Neural cell (in vitro differentiated cells): Measurements from ENCODE around the gene UBL3. TPM values are rescaled to one million over a fixed set of nuclear protein-coding genes. Genes with fewer than 3 reads are reported as not detected.

Experiments
- H2AFZ ChIP-seq: fragments of 200-600, 300-800 bp; sonication (generic), shearing (Covaris generic); 2 replicates; pipeline ENCODE4 v1.6.0; 2014; ENCODE audit warnings: low read depth, mild to moderate bottlenecking, antibody characterized with exemption, low read length, moderate library complexity
- H3F3A ChIP-seq: fragments of 200-600 bp; shearing (Covaris generic); 2 replicates; pipeline ENCODE4 v1.6.1; 2016; ENCODE audit warnings: mild to moderate bottlenecking, moderate library complexity, mixed read lengths, antibody characterized with exemption, low read length; ENCODE audit not compliant: insufficient read depth, poor library complexity, severe bottlenecking
- H3K27ac ChIP-seq: fragments of 200-600, 300-800 bp; sonication (generic), shearing (Covaris generic); 2 replicates; pipeline ENCODE4 v1.5.1; 2014; ENCODE audit warnings: mild to moderate bottlenecking, low read length, moderate library complexity
- H3K27me3 ChIP-seq: fragments of 300-800, 200-600 bp; sonication (generic), shearing (Covaris generic); 2 replicates; pipeline ENCODE4 v1.6.0; 2014; ENCODE audit warnings: mild to moderate bottlenecking, low read depth, low read length, moderate library complexity; ENCODE audit not compliant: insufficient read depth
- H3K36me3 ChIP-seq: fragments of 300-800, 200-600 bp; sonication (generic), shearing (Covaris generic); 2 replicates; pipeline ENCODE4 v1.5.1; 2014; ENCODE audit warnings: mild to moderate bottlenecking, antibody characterized with exemption, low read length, moderate library complexity; ENCODE audit not compliant: insufficient read depth
- H3K4me2 ChIP-seq: fragments of 300-800, 200-600 bp; sonication (generic), shearing (Covaris generic); 2 replicates; pipeline ENCODE4 v1.6.0; 2014; ENCODE audit warnings: mild to moderate bottlenecking, low read length
- H3K4me3 ChIP-seq: fragments of 300-800, 200-600 bp; sonication (generic), shearing (Covaris generic); 2 replicates; pipeline ENCODE4 v1.5.1; 2014; ENCODE audit warnings: mild to moderate bottlenecking, low read length, moderate library complexity
- H3K79me2 ChIP-seq: fragments of 200-600 bp; shearing (Covaris generic); replicated peaks from 2 replicates; pipeline ENCODE4 v1.6.0; 2014; ENCODE audit warnings: mild to moderate bottlenecking, low read length, moderate library complexity; ENCODE audit not compliant: insufficient read depth
- H3K9ac ChIP-seq: fragments of 300-800, 200-600 bp; sonication (generic), shearing (Covaris generic); 2 replicates; pipeline ENCODE4 v1.6.1; 2016; ENCODE audit warnings: mild to moderate bottlenecking, low read length, mixed read lengths
- H3K9me2 ChIP-seq: fragments of 200-600 bp; shearing (Covaris generic); 2 replicates; pipeline ENCODE4 v1.6.1; 2016; ENCODE audit warnings: mild to moderate bottlenecking, low read length, mixed read lengths; ENCODE audit not compliant: insufficient read depth
- H3K9me3 ChIP-seq: fragments of 200-600, 300-800 bp; sonication (generic), shearing (Covaris generic); 2 replicates; pipeline ENCODE4 v1.6.1; 2016; ENCODE audit warnings: mild to moderate bottlenecking, mixed run types, low read length, moderate library complexity, mixed read lengths
- H4K20me1 ChIP-seq: fragments of 200-600 bp; shearing (Covaris generic); 2 replicates; pipeline ENCODE4 v1.6.1; 2016; ENCODE audit warnings: mild to moderate bottlenecking, mixed run types; ENCODE audit not compliant: insufficient read depth
- CTCF ChIP-seq: fragments of 450-650 bp; IDR thresholded peaks from 2 replicates; pipeline ENCODE4 v1.5.1; 2014; ENCODE audit warnings: antibody characterized with exemption, mild to moderate bottlenecking, moderate library complexity; ENCODE audit not compliant: poor library complexity, severe bottlenecking
- EP300 ChIP-seq: fragments of 450-650 bp; conservative IDR thresholded peaks from 2 replicates; pipeline ENCODE4 v1.6.1; 2014; ENCODE audit warnings: antibody characterized with exemption, mild to moderate bottlenecking, moderate library complexity; ENCODE audit not compliant: poor library complexity, severe bottlenecking
- EZH2 ChIP-seq: fragments of 200-600, 300-800 bp; shearing (Covaris generic), sonication (generic); IDR thresholded peaks from 2 replicates; pipeline ENCODE4 v1.6.1; 2014; ENCODE audit warnings: antibody characterized with exemption, low read length, borderline replicate concordance, mild to moderate bottlenecking; ENCODE audit not compliant: insufficient read depth, poor library complexity, severe bottlenecking
- MXI1 ChIP-seq: fragments of 450-650 bp; conservative IDR thresholded peaks from 2 replicates; pipeline ENCODE4 v1.6.1; 2014; ENCODE audit warnings: antibody characterized with exemption, mild to moderate bottlenecking; ENCODE audit not compliant: poor library complexity, severe bottlenecking
- POLR2AphosphoS5 ChIP-seq: IDR thresholded peaks from 2 replicates; pipeline ENCODE4 v1.6.1; 2012
- RAD21 ChIP-seq: fragments of 450-650 bp; conservative IDR thresholded peaks from 2 replicates; pipeline ENCODE4 v1.6.1; 2014; ENCODE audit warnings: antibody characterized with exemption, mild to moderate bottlenecking, moderate library complexity
- REST ChIP-seq: IDR thresholded peaks from 2 replicates; pipeline ENCODE4 v1.6.1; 2012; ENCODE audit warnings: borderline replicate concordance
- SMC3 ChIP-seq: fragments of 450-650 bp; conservative IDR thresholded peaks from 2 replicates; pipeline ENCODE4 v1.6.1; 2014; ENCODE audit warnings: antibody characterized with exemption, mild to moderate bottlenecking, moderate library complexity; ENCODE audit not compliant: poor library complexity
- TAF1 ChIP-seq: IDR thresholded peaks from 2 replicates; pipeline ENCODE4 v1.6.1; 2012; ENCODE audit warnings: low read depth
- polyA plus RNA-seq: library from polyadenylated mRNA; depleted of rRNA; stranded (reverse); fragments of >200 nt; gene quantifications from 2 replicates; pipeline ENCODE4 v1.2.3, GENCODE V29; 2014

Gene UBL3
- polyA plus RNA-seq, 1 donor from 2014 or later = 35.8 TPM

- H3K4me2 ChIP-seq = no peak overlapping the region
- H3K9ac ChIP-seq = no peak overlapping the region
- H3K4me3 ChIP-seq = no peak overlapping the region
- H3K27ac ChIP-seq = no peak overlapping the region
- no peaks in the 10 kb centered on the region for H4K20me1 ChIP-seq
- peaks cover 10% of the 10 kb centered on the region for H3K79me2 ChIP-seq
- no peaks in the 10 kb centered on the region for H3F3A ChIP-seq
- H3K9me3 ChIP-seq = no peaks in the 10 kb centered on the region
- H2AFZ ChIP-seq = no peak overlapping the region
- H3K36me3 ChIP-seq = no peaks in the 10 kb centered on the region
- no peak for TF ChIP-seq MXI1
- no peak for TF ChIP-seq SMC3
- no peak for TF ChIP-seq POLR2AphosphoS5
- TF ChIP-seq EZH2 = no peak
- no peak for TF ChIP-seq EP300
- no peak for TF ChIP-seq RAD21
- TF ChIP-seq TAF1 = no peak
- no peak for TF ChIP-seq CTCF
- TF ChIP-seq REST = no peak
- no peaks in the 10 kb centered on the region for H3K9me2 ChIP-seq
- no peaks in the 10 kb centered on the region for H3K27me3 ChIP-seq
Measured at GRCh38 chr13:29799041-29799440, 51.4 kb downstream of the UBL3 start.

GRCh38 chr13:29791997-29792780 is 58.2 kb downstream of the UBL3 start:
- no peak overlapping the region for H3K4me3 ChIP-seq
- H3K79me2 ChIP-seq = peaks cover 16% of the 10 kb centered on the region
- no peak overlapping the region for H3K9ac ChIP-seq
- H3K4me2 ChIP-seq = peak overlapping the region; percentile 37
- H3F3A ChIP-seq = no peaks in the 10 kb centered on the region
- H3K27me3 ChIP-seq = no peaks in the 10 kb centered on the region
- H3K36me3 ChIP-seq = no peaks in the 10 kb centered on the region
- no peaks in the 10 kb centered on the region for H4K20me1 ChIP-seq
- H3K27ac ChIP-seq = peak overlapping the region; percentile 43
- H2AFZ ChIP-seq = no peak overlapping the region
- H3K9me3 ChIP-seq = no peaks in the 10 kb centered on the region
- TF ChIP-seq RAD21 = no peak
- no peak for TF ChIP-seq EZH2
- TF ChIP-seq POLR2AphosphoS5 = peak; percentile 19
- H3K9me2 ChIP-seq = no peaks in the 10 kb centered on the region
